ACC112 (cell line): ENCODE results near the gene ARHGEF3.
"Not testable (repeated sequence)": the region's sequence is repeated elsewhere in the genome, so short reads cannot be mapped to it uniquely, and the experiment has no call there.

ENCODE experiments used
- H2AFZ ChIP-seq: fragments of 200-600 bp; sonication (generic); one replicate; pipeline ENCODE4 v1.6.0; 2017; ENCODE audit warnings: antibody characterized with exemption, low read length; ENCODE audit not compliant: unreplicated experiment
- H3K27ac ChIP-seq: fragments of 200-600 bp; sonication (generic); 2 replicates; pipeline ENCODE4 v1.5.1; 2014; ENCODE audit warnings: low read depth, mild to moderate bottlenecking, antibody characterized with exemption, low read length, moderate library complexity
- H3K27me3 ChIP-seq: fragments of 200-600 bp; sonication (generic); 2 replicates; pipeline ENCODE4 v1.6.1; 2014; ENCODE audit warnings: mild to moderate bottlenecking, antibody characterized with exemption, low read length, moderate library complexity, mixed read lengths; ENCODE audit not compliant: insufficient read depth
- H3K36me3 ChIP-seq: fragments of 200-600 bp; sonication (generic); 2 replicates; pipeline ENCODE4 v1.6.1; 2016; ENCODE audit warnings: mild to moderate bottlenecking, antibody characterized with exemption, low read length, moderate library complexity, mixed read lengths; ENCODE audit not compliant: insufficient read depth
- H3K4me1 ChIP-seq: fragments of 200-600 bp; sonication (generic); one replicate; pipeline ENCODE4 v1.6.1; 2016; ENCODE audit warnings: low read length, mixed read lengths; ENCODE audit not compliant: insufficient read depth, unreplicated experiment, control insufficient read depth
- H3K4me3 ChIP-seq: fragments of 200-600 bp; sonication (generic); 2 replicates; pipeline ENCODE4 v1.5.1; 2014; ENCODE audit warnings: mild to moderate bottlenecking, low read depth, low read length
- H3K79me2 ChIP-seq: fragments of 200-600 bp; sonication (generic); one replicate; pipeline ENCODE4 v1.6.0; 2016; ENCODE audit warnings: low read length; ENCODE audit not compliant: control insufficient read depth, unreplicated experiment, insufficient read depth

ARHGEF3 gene

DNA sequence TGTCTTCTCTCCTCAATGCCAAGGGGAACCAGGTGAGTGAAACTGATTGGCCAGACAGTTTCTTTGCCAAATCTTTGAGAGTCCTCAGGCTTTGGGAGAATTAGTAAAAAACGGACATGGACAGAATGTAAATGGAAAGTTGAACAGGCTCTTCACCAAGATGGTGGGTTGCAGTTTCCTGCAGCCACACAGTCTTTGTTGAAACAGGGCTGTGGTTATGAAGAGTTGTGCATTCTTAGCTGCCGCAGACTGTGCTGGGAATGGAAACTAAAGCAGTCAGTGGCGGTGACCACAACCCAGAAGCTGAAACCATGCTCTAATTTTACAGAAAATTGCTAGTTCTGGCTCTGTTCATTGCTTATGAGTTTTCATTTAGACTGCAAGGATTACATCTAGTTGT lies 76.6 kb downstream of the ARHGEF3 start:
- no peak overlapping the region for H3K4me3 ChIP-seq
- H3K4me1 ChIP-seq = no peaks in the 10 kb centered on the region
- no peaks in the 10 kb centered on the region for H3K36me3 ChIP-seq
- H2AFZ ChIP-seq = no peak overlapping the region
- no peaks in the 10 kb centered on the region for H3K27me3 ChIP-seq
- H3K79me2 ChIP-seq = no peaks in the 10 kb centered on the region
- no peak overlapping the region for H3K27ac ChIP-seq

DNA sequence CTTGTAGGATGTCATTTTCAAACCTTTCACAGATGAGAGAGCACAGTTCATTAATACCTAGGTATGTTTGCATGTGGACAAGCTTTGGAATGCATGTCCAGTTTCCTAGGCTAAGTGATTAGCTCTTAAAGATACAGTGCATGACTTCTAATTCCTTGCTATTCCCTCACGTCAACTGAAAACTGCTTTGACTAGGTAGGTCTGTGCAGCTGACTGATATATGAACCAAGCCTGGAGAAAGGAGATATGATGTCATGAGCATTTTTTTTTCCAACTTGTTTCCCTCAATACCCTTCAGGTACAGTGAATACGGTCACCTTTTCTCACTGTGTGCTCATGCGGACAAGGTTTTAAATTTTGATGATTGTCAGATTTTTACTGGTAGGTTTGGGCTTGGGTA lies 77.1 kb downstream of the ARHGEF3 start:
- H3K79me2 ChIP-seq = no peaks in the 10 kb centered on the region
- no peaks in the 10 kb centered on the region for H3K4me1 ChIP-seq
- H3K4me3 ChIP-seq = no peak overlapping the region
- no peak overlapping the region for H2AFZ ChIP-seq
- no peaks in the 10 kb centered on the region for H3K27me3 ChIP-seq
- no peaks in the 10 kb centered on the region for H3K36me3 ChIP-seq
- no peak overlapping the region for H3K27ac ChIP-seq

DNA sequence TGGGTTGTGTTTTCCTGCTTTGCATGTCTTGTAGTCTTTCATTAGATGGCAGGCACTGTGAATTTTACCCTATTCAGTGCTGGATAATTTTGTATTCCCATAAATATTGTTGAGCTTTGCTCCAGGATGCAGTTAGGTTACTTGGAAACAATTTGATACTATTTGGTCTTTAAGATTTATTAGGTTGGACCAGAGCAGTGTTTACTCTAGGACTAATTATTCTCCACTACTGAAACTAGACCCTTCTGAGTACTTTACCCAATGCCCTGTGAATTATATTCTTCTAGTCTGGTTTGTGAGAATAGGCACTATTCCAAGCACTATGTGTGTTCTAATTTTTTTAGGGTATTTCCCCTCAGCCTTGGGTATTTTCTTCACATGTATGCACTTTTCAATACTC lies 80.9 kb downstream of the ARHGEF3 start:
- no peak overlapping the region for H3K27ac ChIP-seq
- no peak overlapping the region for H3K4me3 ChIP-seq
- H3K79me2 ChIP-seq = no peaks in the 10 kb centered on the region
- H3K4me1 ChIP-seq = no peaks in the 10 kb centered on the region
- no peaks in the 10 kb centered on the region for H3K36me3 ChIP-seq
- no peaks in the 10 kb centered on the region for H3K27me3 ChIP-seq
- H2AFZ ChIP-seq = no peak overlapping the region

- not testable (repeated sequence) for H2AFZ ChIP-seq, H3K27ac ChIP-seq, H3K36me3 ChIP-seq, H3K4me1 ChIP-seq, H3K4me3 ChIP-seq, H3K27me3 ChIP-seq, H3K79me2 ChIP-seq
These were observed 82.9 kb downstream of the ARHGEF3 start for GRCh38 chr3:56718809-56719208.

DNA sequence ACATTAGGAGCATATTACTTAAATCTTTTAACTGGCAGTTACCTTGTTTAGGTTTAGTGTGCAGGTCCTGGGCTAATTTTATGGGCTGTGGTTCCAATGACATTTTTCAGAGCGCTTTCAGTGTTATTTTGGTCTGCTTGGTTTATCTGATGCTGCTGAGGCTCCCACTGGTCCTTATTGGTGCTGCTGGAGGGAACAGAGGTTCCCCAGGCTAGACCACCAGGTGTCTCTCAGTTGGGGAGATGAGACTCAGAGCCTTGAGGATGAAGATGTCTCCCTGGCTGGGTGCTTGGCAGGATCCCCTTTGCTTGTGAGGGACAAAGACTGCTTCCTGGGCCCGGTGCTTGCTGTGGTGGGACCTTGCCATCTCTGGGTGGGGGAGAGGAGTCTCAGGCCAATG lies 90.4 kb downstream of the ARHGEF3 start:
- Histone ChIP-seq H3K4me1 (no peaks in the 10 kb centered on the region), H3K27me3 (no peaks in the 10 kb centered on the region), H2AFZ (no peak overlapping the region), H3K4me3 (no peak overlapping the region), H3K27ac (no peak overlapping the region), H3K79me2 (no peaks in the 10 kb centered on the region), H3K36me3 (no peaks in the 10 kb centered on the region)

DNA sequence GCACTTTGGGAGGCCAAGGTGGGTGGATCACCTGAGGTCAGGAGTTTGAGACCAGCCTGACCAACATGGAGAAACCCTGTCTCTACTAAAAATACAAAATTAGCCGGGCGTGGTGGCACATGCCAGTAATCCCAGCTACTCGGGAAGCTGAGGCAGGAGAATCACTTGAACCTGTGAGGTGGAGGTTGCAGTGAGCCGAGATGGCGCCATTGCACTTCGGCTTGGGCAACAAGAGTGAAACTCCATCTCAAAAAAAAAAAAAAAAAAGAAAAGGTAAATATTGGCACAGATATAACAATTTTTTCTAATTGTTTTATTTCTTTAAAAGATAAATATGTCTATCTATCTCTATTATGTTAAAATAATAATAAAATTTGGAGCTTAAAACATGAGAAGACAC lies 94.3 kb downstream of the ARHGEF3 start:
- not testable (repeated sequence) for H3K79me2 ChIP-seq, H3K27me3 ChIP-seq, H2AFZ ChIP-seq, H3K4me3 ChIP-seq, H3K4me1 ChIP-seq, H3K27ac ChIP-seq, H3K36me3 ChIP-seq

DNA sequence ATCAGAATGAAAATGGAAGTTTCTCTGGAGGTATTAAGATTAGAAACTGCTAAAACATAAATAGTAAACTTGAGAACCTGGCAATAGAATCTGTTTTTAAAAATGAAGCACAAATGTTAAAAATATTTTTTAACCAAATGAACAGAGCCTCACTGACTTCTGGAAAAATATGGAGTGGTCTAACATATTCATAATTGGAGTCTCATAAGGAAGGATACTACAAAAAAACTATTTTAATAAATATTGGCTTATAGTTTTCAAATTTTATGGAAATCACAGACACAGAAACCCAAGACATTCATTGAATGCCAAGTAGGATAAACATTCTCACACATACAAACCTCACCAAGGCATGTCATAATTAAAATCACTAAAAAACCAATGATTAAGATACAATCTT lies 95.1 kb downstream of the ARHGEF3 start:
- Histone ChIP-seq H3K4me3 (no peak overlapping the region), H3K4me1 (no peaks in the 10 kb centered on the region), H2AFZ (no peak overlapping the region), H3K36me3 (no peaks in the 10 kb centered on the region), H3K79me2 (no peaks in the 10 kb centered on the region), H3K27ac (no peak overlapping the region), H3K27me3 (no peaks in the 10 kb centered on the region)

DNA sequence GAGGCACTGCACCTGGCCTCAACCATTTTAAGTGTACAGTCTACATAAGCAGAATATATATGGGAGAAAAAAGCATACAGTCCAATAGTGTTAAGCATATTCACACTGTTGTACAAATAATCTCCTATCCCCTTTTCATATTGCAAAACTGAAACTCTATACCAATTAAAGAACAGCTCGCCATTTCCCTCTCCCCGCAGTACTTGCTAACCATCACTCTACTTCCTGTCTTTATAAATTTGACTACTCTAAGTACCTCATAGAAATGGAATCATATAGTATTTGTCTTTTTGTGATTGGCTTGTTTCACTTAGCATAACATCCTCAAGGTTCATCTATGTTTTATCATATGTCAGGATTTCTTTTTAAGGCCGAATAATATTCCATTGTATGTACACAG lies 97.0 kb downstream of the ARHGEF3 start:
- Histone ChIP-seq H3K27ac (no peak overlapping the region), H3K36me3 (no peaks in the 10 kb centered on the region), H3K4me1 (no peaks in the 10 kb centered on the region), H2AFZ (no peak overlapping the region), H3K27me3 (no peaks in the 10 kb centered on the region), H3K79me2 (no peaks in the 10 kb centered on the region), H3K4me3 (no peak overlapping the region)

DNA sequence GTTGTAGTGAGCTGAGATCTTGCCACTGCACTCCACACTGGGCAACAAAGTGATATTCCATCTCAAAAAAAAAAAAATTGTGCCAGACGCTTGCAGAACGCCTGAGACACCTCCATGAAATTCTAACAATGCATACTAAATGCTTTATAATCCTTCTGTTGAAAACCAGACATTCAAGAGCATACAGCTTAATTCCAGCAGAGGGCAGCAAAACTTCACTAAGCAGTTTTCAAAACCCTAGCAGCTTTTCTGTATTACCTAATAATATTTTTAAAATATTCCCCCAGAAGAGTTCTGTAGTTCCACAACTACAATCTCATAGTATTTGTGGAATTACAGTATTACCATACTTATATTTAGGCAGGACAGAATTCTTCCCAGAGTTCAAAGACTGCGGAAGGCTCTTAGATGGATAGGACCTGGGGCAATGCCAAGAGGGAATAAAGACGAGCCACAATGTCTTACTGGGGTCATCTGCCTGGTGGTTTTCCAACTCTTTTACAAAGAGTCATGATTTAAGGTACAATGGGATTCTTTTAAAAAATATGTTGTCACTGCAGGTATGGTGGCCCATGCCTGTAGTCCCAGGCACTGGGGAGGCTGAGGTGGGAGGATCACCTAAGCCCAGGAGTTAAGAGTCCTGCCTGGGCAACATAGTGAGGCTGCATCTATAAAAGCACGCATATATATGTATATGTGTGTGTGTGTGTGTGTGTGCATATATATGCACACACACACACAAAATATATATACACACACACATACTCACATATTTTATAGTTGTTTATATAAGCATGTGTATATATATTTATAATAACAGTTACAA lies 99.0 kb downstream of the ARHGEF3 start:
- Histone ChIP-seq H3K27ac (no peak overlapping the region), H3K4me3 (no peak overlapping the region), H3K79me2 (no peaks in the 10 kb centered on the region), H3K36me3 (no peaks in the 10 kb centered on the region), H3K27me3 (no peaks in the 10 kb centered on the region), H3K4me1 (no peaks in the 10 kb centered on the region), H2AFZ (no peak overlapping the region)

- no peak overlapping the region for H3K27ac ChIP-seq
- H3K4me1 ChIP-seq = no peaks in the 10 kb centered on the region
- H3K27me3 ChIP-seq = no peaks in the 10 kb centered on the region
- no peak overlapping the region for H3K4me3 ChIP-seq
- no peak overlapping the region for H2AFZ ChIP-seq
- no peaks in the 10 kb centered on the region for H3K36me3 ChIP-seq
- no peaks in the 10 kb centered on the region for H3K79me2 ChIP-seq
These were observed 101.6 kb downstream of the ARHGEF3 start for GRCh38 chr3:56700151-56700550.

GRCh38 chr3:56694867-56695683 lies 106.7 kb downstream of the ARHGEF3 start:
- Histone ChIP-seq H3K27ac (no peak overlapping the region), H2AFZ (no peak overlapping the region), H3K4me1 (peaks cover 8% of the 10 kb centered on the region), H3K36me3 (no peaks in the 10 kb centered on the region), H3K79me2 (no peaks in the 10 kb centered on the region), H3K27me3 (no peaks in the 10 kb centered on the region), H3K4me3 (no peak overlapping the region)
